Endodermal cell (in vitro differentiated cells): ENCODE results near the gene HMCN2. TPM values are rescaled to one million over a fixed set of nuclear protein-coding genes. Genes with fewer than 3 reads are reported as not detected.

Source experiments
- DNase-seq: peaks from one replicate; pipeline ENCODE4 v3.0.0-alpha.2; 2017
- H3K27ac ChIP-seq: 2 replicates; pipeline ENCODE4 v1.5.1; 2013; ENCODE audit warnings: mild to moderate bottlenecking, low read depth, low read length, moderate library complexity
- H3K27me3 ChIP-seq: 2 replicates; pipeline ENCODE4 v1.6.1; 2013; ENCODE audit warnings: mild to moderate bottlenecking, low read length, moderate library complexity; ENCODE audit not compliant: insufficient read depth, control insufficient read depth, poor library complexity, severe bottlenecking
- H3K36me3 ChIP-seq: 2 replicates; pipeline ENCODE4 v1.7.0; 2013; ENCODE audit warnings: mild to moderate bottlenecking, low read length, moderate library complexity; ENCODE audit not compliant: control insufficient read depth, insufficient read depth
- H3K4me1 ChIP-seq: one replicate; pipeline ENCODE4 v1.7.0; 2013; ENCODE audit warnings: low read length; ENCODE audit not compliant: control insufficient read depth, insufficient read depth
- H3K4me3 ChIP-seq: 2 replicates; pipeline ENCODE4 v1.5.1; 2013; ENCODE audit warnings: mild to moderate bottlenecking, low read length, moderate library complexity
- H3K9ac ChIP-seq: 2 replicates; pipeline ENCODE4 v1.6.1; 2013; ENCODE audit warnings: mild to moderate bottlenecking, low read length, moderate library complexity; ENCODE audit not compliant: poor library complexity, severe bottlenecking; ENCODE audit errors: extremely low read depth
- H3K9me3 ChIP-seq: 2 replicates; pipeline ENCODE4 v1.6.1; 2013; ENCODE audit warnings: mild to moderate bottlenecking, low read length, moderate library complexity; ENCODE audit not compliant: control insufficient read depth
- H3K27ac Mint-ChIP-seq: 2 replicates; pipeline ENCODE4 v1.8.0; 2020; ENCODE audit warnings: mixed read lengths
- H3K27me3 Mint-ChIP-seq: 2 replicates; pipeline ENCODE4 v1.8.0; 2021; ENCODE audit warnings: mild to moderate bottlenecking, mixed read lengths; ENCODE audit not compliant: insufficient read depth
- H3K36me3 Mint-ChIP-seq: 2 replicates; pipeline ENCODE4 v1.8.0; 2020; ENCODE audit warnings: low read depth, mixed read lengths
- H3K4me1 Mint-ChIP-seq: 2 replicates; pipeline ENCODE4 v1.8.0; 2020; ENCODE audit warnings: mixed read lengths
- H3K4me3 Mint-ChIP-seq: 2 replicates; pipeline ENCODE4 v1.8.0; 2020; ENCODE audit warnings: mild to moderate bottlenecking, moderate library complexity, mixed read lengths
- H3K9me3 Mint-ChIP-seq: 2 replicates; pipeline ENCODE4 v1.8.0; 2020; ENCODE audit warnings: mild to moderate bottlenecking, mixed read lengths
- CTCF ChIP-seq: fragments of 200-600 bp; sonication (generic); conservative IDR thresholded peaks from 2 replicates; pipeline ENCODE4 v1.5.0; 2021; ENCODE audit warnings: antibody characterized with exemption, mild to moderate bottlenecking
- WGBS, 2 experiments: methylation state at CpG; one replicate each; pipeline versions ENCODE4 v1.1.5 to v1.1.7; 2013; ENCODE audit warnings: missing lambda C conversion rate in 2 of 2, mixed read lengths in 1 of 2; ENCODE audit not compliant: insufficient coverage in 1 of 2, insufficient read length in 1 of 2; 5-methylcytosine and 5-hydroxymethylcytosine counted together
- total RNA-seq, 2 donors: library from RNA; stranded (reverse); fragmentation: NEBNext Ultra II Directional in 1 of 2; extraction: Animal tissue kit (Norgen Biotek cat#: 25700) in 1 of 2; gene quantifications; 2 replicates in 1 of 2; 3 replicates in 1 of 2; pipeline ENCODE4 v1.2.1, GENCODE V29; 2021

HMCN2 gene
- total RNA-seq, 2 donors from 2014 or later = 3.3 to 3.9 TPM

GRCh38 chr9:130383350-130383715 lies 117.8 kb downstream of the HMCN2 start:
- H3K9me3 ChIP-seq = no peaks in the 10 kb centered on the region
- TF ChIP-seq CTCF = no peak
- H3K9me3 Mint-ChIP-seq = no peaks in the 10 kb centered on the region
- H3K27me3 ChIP-seq = no peaks in the 10 kb centered on the region
- no peaks in the 10 kb centered on the region for H3K36me3 ChIP-seq
- H3K4me1 Mint-ChIP-seq = no peaks in the 10 kb centered on the region
- H3K4me1 ChIP-seq = no peaks in the 10 kb centered on the region
- no peaks in the 10 kb centered on the region for H3K27me3 Mint-ChIP-seq
- WGBS, 2 experiments = 95% methylated on average over 8 of the region's 8 CpGs
- H3K36me3 Mint-ChIP-seq = no peaks in the 10 kb centered on the region
- no peak overlapping the region for H3K9ac ChIP-seq
- no peak overlapping the region for H3K27ac Mint-ChIP-seq
- no peak overlapping the region for H3K27ac ChIP-seq
- H3K4me3 ChIP-seq = no peak overlapping the region
- no peak overlapping the region for H3K4me3 Mint-ChIP-seq
- DNase-seq = no peak

- H3K27me3 Mint-ChIP-seq = no peaks in the 10 kb centered on the region
These were observed 118.6 kb downstream of the HMCN2 start for GRCh38 chr9:130383979-130384676.

GRCh38 chr9:130385257-130385656 lies 119.7 kb downstream of the HMCN2 start:
- H3K4me1 ChIP-seq = no peaks in the 10 kb centered on the region
- H3K9me3 ChIP-seq = no peaks in the 10 kb centered on the region
- H3K27me3 ChIP-seq = no peaks in the 10 kb centered on the region
- H3K36me3 ChIP-seq = no peaks in the 10 kb centered on the region
- Mint-ChIP-seq H3K27ac (no peak overlapping the region), H3K36me3 (no peaks in the 10 kb centered on the region), H3K9me3 (no peaks in the 10 kb centered on the region), H3K4me3 (no peak overlapping the region), H3K27me3 (no peaks in the 10 kb centered on the region), H3K4me1 (no peaks in the 10 kb centered on the region)
- whole genome bisulfite sequencing, 2 experiments = 93% methylated on average over 9 to 11 of the region's 11 CpGs
- H3K27ac ChIP-seq = no peak overlapping the region
- no peak for TF ChIP-seq CTCF
- DNase-seq = no peak
- H3K9ac ChIP-seq = no peak overlapping the region
- no peak overlapping the region for H3K4me3 ChIP-seq

More at GRCh38 chr9:130383979-130384676, 118.6 kb downstream of the HMCN2 start:
- Histone ChIP-seq H3K27me3 (no peaks in the 10 kb centered on the region), H3K9ac (no peak overlapping the region), H3K4me1 (no peaks in the 10 kb centered on the region), H3K36me3 (no peaks in the 10 kb centered on the region), H3K27ac (no peak overlapping the region), H3K4me3 (no peak overlapping the region), H3K9me3 (no peaks in the 10 kb centered on the region)
- no peak for TF ChIP-seq CTCF
- no peaks in the 10 kb centered on the region for H3K9me3 Mint-ChIP-seq
- peak overlapping the region; percentile 35 for H3K27ac Mint-ChIP-seq
- no peak overlapping the region for H3K4me3 Mint-ChIP-seq
- DNase-seq = no peak
- H3K4me1 Mint-ChIP-seq = no peaks in the 10 kb centered on the region
- no peaks in the 10 kb centered on the region for H3K36me3 Mint-ChIP-seq
- WGBS, 2 experiments = 92% methylated on average over 10 to 18 of the region's 18 CpGs
